Stimulated activated CD4-positive, alpha-beta T cell treated with anti-CD3 and anti-CD28 coated beads, Interleukin-12 subunit alpha, Interleukin-12 subunit beta, amount 100 ng/mL, for 24 hours (primary cell): ENCODE results near the gene FKBP8.

Source experiments
- DNase-seq, 2 experiments: peaks; one replicate each; pipeline ENCODE4 v3.0.0-alpha.2; 2020; ENCODE audit warnings: low read depth in 2 of 2

Gene FKBP8

GRCh38 chr19:18521692-18522123 is 21.7 kb downstream of the FKBP8 start, which contains the start of gene ELL:
TSS of gene ELL (minus strand) at chr19:18522070. CDS start at chr19:18522055, 15 bp downstream.
- no peak for DNase-seq

- DNase-seq = no peak
Observed at GRCh38 chr19:18520848-18521691, 22.3 kb downstream of the FKBP8 start.

GRCh38 chr19:18519962-18520847 is 23.2 kb downstream of the FKBP8 start:
- peak in 1 of 2 experiments; percentile 43 for DNase-seq

- DNase-seq = no peak
Observed at GRCh38 chr19:18518639-18519038, 24.7 kb downstream of the FKBP8 start.

- no peak for DNase-seq
Observed at GRCh38 chr19:18517606-18518005, 25.8 kb downstream of the FKBP8 start.

- DNase-seq = no peak
Observed at GRCh38 chr19:18515959-18516358, 27.4 kb downstream of the FKBP8 start.

GRCh38 chr19:18514800-18515682 is 28.3 kb downstream of the FKBP8 start:
- DNase-seq = no peak

- DNase-seq = no peak
Observed at GRCh38 chr19:18513868-18514267, 29.5 kb downstream of the FKBP8 start.

GRCh38 chr19:18510216-18510615 is 33.2 kb downstream of the FKBP8 start:
- no peak for DNase-seq

- no peak for DNase-seq
Observed at GRCh38 chr19:18508585-18508984, 34.8 kb downstream of the FKBP8 start.

GRCh38 chr19:18507727-18508440 is 35.5 kb downstream of the FKBP8 start:
- DNase-seq = no peak

GRCh38 chr19:18507021-18507726 is 36.2 kb downstream of the FKBP8 start:
- DNase-seq = no peak

- no peak for DNase-seq
Observed at GRCh38 chr19:18506101-18506930, 37.1 kb downstream of the FKBP8 start.

GRCh38 chr19:18504886-18505610 is 38.3 kb downstream of the FKBP8 start:
- no peak for DNase-seq

GRCh38 chr19:18503971-18504885 is 39.1 kb downstream of the FKBP8 start:
- no peak for DNase-seq

- no peak for DNase-seq
Observed at GRCh38 chr19:18503337-18503970, 39.9 kb downstream of the FKBP8 start.
